Mesodermal cell (in vitro differentiated cells): ENCODE results near the gene ZNF488.
A peak's percentile ranks its signal among the peaks of the same experiment; 100 is the strongest.

ENCODE experiments used
- H3K27ac ChIP-seq: 2 replicates; pipeline ENCODE4 v1.7.0; 2013; ENCODE audit warnings: mild to moderate bottlenecking, low read depth, low read length, moderate library complexity; ENCODE audit not compliant: severe bottlenecking
- H3K36me3 ChIP-seq: 2 replicates; pipeline ENCODE4 v1.7.1; 2013; ENCODE audit warnings: mild to moderate bottlenecking, low read length, moderate library complexity; ENCODE audit not compliant: control insufficient read depth, insufficient read depth
- H3K4me1 ChIP-seq: one replicate; pipeline ENCODE4 v1.7.1; 2013; ENCODE audit warnings: mild to moderate bottlenecking, low read length; ENCODE audit not compliant: insufficient read depth, control insufficient read depth, poor library complexity, severe bottlenecking
- H3K4me3 ChIP-seq: 2 replicates; pipeline ENCODE4 v1.7.0; 2013; ENCODE audit warnings: low read length, control low read depth, mild to moderate bottlenecking; ENCODE audit not compliant: insufficient read depth, poor library complexity, severe bottlenecking; ENCODE audit errors: extremely low read depth
- H3K9me3 ChIP-seq: 2 replicates; pipeline ENCODE4 v1.7.1; 2013; ENCODE audit warnings: mild to moderate bottlenecking, low read length, moderate library complexity; ENCODE audit not compliant: control insufficient read depth
- whole genome bisulfite sequencing, 2 experiments: methylation state at CpG; one replicate each; pipeline ENCODE4 v1.1.5; 2013; ENCODE audit warnings: missing lambda C conversion rate in 2 of 2; ENCODE audit not compliant: insufficient coverage in 2 of 2; 5-methylcytosine and 5-hydroxymethylcytosine counted together

Gene ZNF488

DNA sequence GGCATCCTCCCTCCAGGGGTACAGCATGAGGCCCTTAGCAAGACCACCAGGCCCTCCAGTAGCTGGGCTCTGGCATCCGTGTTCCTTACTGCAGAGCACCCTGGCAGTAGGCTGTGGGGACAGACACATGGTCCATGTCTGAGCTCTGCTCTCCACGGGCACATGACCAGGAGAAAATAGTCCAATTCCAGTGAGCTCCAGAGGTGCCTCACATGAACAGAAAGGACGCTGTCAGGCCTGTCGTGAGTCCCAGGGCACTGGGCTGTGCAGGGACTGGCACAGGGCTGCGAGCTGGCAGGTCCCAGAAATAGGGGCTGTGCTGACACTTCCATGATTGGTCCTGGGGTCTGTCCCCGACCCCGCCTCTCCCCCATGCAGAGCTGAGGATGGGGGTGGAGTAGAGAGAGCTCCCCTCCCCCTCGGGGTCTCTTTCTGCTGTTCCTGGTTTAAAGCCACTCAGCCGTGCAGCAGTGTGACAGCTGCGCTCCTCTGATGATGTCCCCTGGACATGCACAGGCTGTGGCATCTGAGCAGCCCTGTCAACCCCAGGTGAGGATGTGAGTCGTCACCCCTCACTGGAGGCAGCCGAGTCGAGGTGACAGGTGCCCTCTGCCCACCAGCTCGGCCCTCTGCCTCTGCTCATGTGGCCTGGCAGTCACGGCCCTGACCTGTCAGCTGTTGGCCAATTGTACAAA lies 25.2 kb upstream of the ZNF488 start:
- no peaks in the 10 kb centered on the region for H3K36me3 ChIP-seq
- H3K9me3 ChIP-seq = no peaks in the 10 kb centered on the region
- no peak overlapping the region for H3K27ac ChIP-seq
- H3K4me3 ChIP-seq = no peak overlapping the region
- H3K4me1 ChIP-seq = peaks cover 20% of the 10 kb centered on the region
- 83 to 88% methylated on average over 12 to 14 of the region's 15 CpGs for WGBS, 2 experiments

GRCh38 chr10:47408606-47409005 lies 24.5 kb upstream of the ZNF488 start:
- 81% methylated on average over 3 of the region's 6 CpGs; no CpG with 5 or more reads in 1 of the 2 experiments for WGBS, 2 experiments
- Histone ChIP-seq H3K4me3 (no peak overlapping the region), H3K36me3 (no peaks in the 10 kb centered on the region)

GRCh38 chr10:47406870-47407691 lies 23.0 kb upstream of the ZNF488 start:
- WGBS, 2 experiments = 66 to 81% methylated on average over 4 to 7 of the region's 9 CpGs
- Histone ChIP-seq H3K9me3 (no peaks in the 10 kb centered on the region), H3K4me3 (no peak overlapping the region), H3K4me1 (peaks cover 29% of the 10 kb centered on the region), H3K36me3 (no peaks in the 10 kb centered on the region), H3K27ac (peak overlapping the region; percentile 41)

More at GRCh38 chr10:47408606-47409005, 24.5 kb upstream of the ZNF488 start:
- Histone ChIP-seq H3K9me3 (no peaks in the 10 kb centered on the region), H3K27ac (no peak overlapping the region), H3K4me1 (peaks cover 26% of the 10 kb centered on the region)

- no peak overlapping the region for H3K4me3 ChIP-seq
- no peaks in the 10 kb centered on the region for H3K9me3 ChIP-seq
- WGBS, 2 experiments = 84 to 87% methylated on average over 2 to 4 of the region's 4 CpGs
- H3K36me3 ChIP-seq = no peaks in the 10 kb centered on the region
- H3K4me1 ChIP-seq = peaks cover 34% of the 10 kb centered on the region
- H3K27ac ChIP-seq = no peak overlapping the region
Observed at GRCh38 chr10:47406548-47406869, 22.4 kb upstream of the ZNF488 start.

DNA sequence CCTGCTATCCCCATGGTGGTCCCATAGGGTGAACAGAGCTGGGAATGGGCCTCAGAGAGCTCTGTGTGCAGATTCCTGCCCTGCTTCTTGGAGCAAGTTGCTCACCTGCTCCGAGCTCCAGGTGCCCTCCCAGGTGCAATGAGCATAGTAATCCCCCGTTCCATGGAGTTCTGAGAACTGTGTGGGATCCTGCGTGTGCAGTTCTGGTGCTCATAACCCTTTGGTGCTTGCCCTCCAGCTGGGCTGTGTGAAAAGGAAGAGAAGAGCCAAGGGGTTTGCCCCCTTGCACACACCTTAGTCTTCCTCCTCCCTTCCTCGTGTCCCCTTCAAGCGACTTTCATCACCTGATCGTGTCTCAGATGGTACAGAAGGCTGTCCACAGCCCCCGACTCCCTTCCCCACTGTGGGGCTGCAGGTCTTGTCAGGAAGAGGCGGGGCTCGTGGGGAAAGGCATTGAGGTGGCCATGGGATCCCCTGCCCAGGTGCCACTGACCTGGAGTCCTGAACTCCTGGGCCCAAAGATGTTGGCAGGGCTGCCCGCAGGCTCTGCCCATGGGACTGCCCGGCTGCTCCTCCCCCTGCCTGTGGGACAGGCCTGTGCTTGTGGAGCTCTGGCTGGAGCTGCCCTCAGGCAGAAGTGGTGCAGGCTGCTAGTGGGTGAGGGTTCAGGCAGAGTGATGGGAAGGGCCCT lies 21.9 kb upstream of the ZNF488 start:
- no peak overlapping the region for H3K27ac ChIP-seq
- no peaks in the 10 kb centered on the region for H3K9me3 ChIP-seq
- H3K4me3 ChIP-seq = no peak overlapping the region
- H3K4me1 ChIP-seq = peaks cover 34% of the 10 kb centered on the region
- 92 to 96% methylated on average over 9 to 10 of the region's 11 CpGs for WGBS, 2 experiments
- no peaks in the 10 kb centered on the region for H3K36me3 ChIP-seq

DNA sequence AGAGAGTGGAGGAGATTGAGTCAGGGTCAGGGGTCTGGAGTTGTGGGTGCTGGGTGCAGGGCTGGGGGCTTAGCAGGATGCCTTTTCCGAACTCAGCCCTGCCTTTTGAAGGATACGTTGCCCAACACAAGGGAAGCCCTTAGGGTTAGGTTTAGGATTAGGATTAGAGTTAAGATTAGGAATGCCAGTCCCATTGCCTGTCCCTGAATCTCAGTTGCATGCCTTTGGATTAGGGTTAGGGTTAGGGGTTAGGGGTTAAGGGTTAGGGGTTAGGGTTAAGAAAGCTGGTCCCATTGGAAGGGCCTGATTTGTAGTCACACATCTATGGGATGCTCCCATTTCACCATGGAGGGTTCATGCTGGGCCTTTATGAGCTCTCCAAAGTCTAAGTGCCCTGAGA lies 20.8 kb upstream of the ZNF488 start:
- Histone ChIP-seq H3K4me1 (peaks cover 34% of the 10 kb centered on the region), H3K4me3 (no peak overlapping the region), H3K27ac (no peak overlapping the region), H3K9me3 (no peaks in the 10 kb centered on the region), H3K36me3 (no peaks in the 10 kb centered on the region)
- WGBS, 2 experiments = 85 to 100% methylated on average over 2 of the region's 2 CpGs

DNA sequence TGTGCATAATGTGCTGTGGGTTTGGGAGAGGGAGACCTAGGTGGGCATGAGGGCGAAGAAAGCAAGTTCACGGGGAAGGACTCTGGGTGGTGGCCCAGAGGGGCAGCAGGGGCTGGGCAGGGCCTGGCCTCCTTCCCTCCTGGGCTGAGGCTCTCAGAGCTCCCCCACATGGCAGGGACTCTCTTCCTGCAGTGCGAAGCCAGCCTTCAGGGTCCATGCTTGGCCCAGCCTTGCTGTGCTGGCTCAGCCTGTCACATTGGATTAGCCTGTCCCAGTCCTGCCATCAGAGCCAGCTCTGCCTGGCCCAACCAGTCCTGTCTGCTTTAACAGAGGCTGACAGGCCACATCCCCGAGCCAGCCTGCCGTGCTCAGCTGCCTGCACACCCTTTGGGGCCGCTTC lies 20.4 kb upstream of the ZNF488 start:
- H3K4me3 ChIP-seq = no peak overlapping the region
- WGBS, 2 experiments = 90 to 93% methylated on average over 6 of the region's 6 CpGs
- no peaks in the 10 kb centered on the region for H3K9me3 ChIP-seq
- no peak overlapping the region for H3K27ac ChIP-seq
- H3K36me3 ChIP-seq = no peaks in the 10 kb centered on the region
- H3K4me1 ChIP-seq = peaks cover 34% of the 10 kb centered on the region

DNA sequence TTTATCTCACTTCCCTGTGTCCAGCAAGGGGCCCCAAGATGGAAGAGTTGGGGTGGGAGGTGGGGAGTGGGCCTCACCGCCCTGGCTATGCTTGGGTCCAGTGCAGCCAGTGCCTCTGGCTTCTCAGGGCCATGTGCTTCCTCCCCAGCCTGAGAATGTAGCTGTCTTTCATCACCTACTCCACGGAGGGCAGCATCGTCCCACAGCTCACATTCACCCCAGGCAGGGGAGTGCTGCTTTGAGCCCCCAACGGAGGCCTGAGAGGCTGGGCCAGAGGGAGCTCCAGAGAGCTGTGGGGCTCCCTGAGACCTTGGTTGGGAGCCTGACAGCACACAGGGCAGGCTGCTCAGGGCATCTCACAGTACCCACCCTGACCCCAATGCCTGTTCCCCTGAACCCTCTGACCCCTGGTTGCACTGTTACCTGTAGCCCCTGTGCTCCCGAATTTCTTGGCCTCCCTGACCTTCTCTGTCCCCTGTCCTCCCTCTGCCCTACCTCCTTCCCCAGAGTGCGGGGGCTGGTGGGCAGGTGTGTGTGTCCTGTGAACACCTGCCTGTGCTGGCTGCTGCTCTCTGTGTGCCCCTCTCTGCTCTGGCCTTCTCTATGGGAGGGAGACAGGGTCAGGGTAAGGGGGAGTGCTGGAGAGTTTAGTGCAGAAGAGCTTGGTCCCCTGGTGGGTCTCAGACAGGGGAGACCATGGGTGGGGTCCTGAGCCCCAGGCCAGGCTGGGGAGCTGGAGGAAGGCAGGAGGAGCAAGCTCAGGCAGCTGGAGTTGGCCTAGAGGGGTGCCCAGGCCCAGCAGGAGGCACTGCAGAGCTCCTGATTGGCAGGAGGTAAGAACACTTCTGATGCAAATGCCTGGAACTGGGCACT lies 19.6 kb upstream of the ZNF488 start:
- no peak overlapping the region for H3K4me3 ChIP-seq
- H3K36me3 ChIP-seq = no peaks in the 10 kb centered on the region
- WGBS, 2 experiments = 69 to 71% methylated on average over 2 of the region's 6 CpGs
- H3K9me3 ChIP-seq = no peaks in the 10 kb centered on the region
- peaks cover 34% of the 10 kb centered on the region for H3K4me1 ChIP-seq
- peak overlapping the region; percentile 93 for H3K27ac ChIP-seq

DNA sequence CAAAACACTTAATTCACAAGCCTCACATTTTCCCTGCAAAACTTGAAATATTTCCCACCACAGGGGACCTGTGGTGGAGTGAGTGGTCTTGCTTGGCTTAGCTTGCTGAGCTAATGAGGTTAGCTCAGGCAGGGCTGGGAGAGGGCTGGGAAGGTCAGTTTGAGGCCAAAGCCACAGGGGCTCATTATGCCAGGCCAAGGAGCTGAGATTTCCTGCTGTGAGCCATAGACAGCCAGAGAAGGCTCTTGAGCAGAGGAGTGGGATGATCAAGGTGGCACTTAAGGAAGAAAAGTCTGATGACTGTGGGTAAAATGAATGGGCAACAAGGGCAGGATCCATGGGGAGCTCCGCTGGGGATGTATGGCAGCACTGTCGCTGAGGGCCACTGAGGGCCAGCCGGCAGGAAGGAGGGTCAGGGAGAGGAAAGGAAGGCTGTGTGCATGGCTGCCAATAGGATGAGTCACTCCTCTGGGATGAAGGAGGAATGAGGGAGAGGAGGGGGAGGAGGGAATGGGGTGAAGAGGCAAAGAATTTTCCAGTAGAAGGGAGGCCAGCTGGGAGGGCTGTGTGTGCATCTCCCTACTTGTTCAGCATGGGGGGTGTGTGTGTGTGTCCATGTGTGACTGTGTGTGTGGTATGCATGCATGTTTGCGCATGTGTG lies 18.7 kb upstream of the ZNF488 start:
- no peak overlapping the region for H3K4me3 ChIP-seq
- H3K4me1 ChIP-seq = peaks cover 34% of the 10 kb centered on the region
- H3K27ac ChIP-seq = peak overlapping the region; percentile 93
- H3K9me3 ChIP-seq = no peaks in the 10 kb centered on the region
- no peaks in the 10 kb centered on the region for H3K36me3 ChIP-seq
- WGBS, 2 experiments = 21 to 27% methylated on average over 4 of the region's 4 CpGs
